Sigmoid colon (tissue), 4 donors: ENCODE measurements around the gene TLE7.

Source experiments
- POLR2A ChIP-seq, 2 donors: fragments of 450-650 bp; IDR thresholded peaks; one replicate each; pipeline ENCODE4 v1.6.1; 2016; ENCODE audit warnings: antibody characterized with exemption in 2 of 2, mild to moderate bottlenecking in 2 of 2, moderate library complexity in 2 of 2
- POLR2AphosphoS5 ChIP-seq, 4 donors: sonication (generic); formaldehyde crosslinking; IDR thresholded peaks; one replicate each; pipeline ENCODE4 v1.6.1; 2017; ENCODE audit warnings: antibody characterized with exemption in 4 of 4
- TF ChIP-seq, protein P1 (sequence below), 4 experiments: fragments of 450-650 bp in 3 of 4; fragments of 200-600 bp in 1 of 4; IDR thresholded peaks; one replicate each; pipeline ENCODE4 v1.5.1; 2016 to 2019; ENCODE audit warnings: antibody characterized with exemption in 4 of 4, mild to moderate bottlenecking in 3 of 4, moderate library complexity in 2 of 4

- TF ChIP-seq, protein P1, sequence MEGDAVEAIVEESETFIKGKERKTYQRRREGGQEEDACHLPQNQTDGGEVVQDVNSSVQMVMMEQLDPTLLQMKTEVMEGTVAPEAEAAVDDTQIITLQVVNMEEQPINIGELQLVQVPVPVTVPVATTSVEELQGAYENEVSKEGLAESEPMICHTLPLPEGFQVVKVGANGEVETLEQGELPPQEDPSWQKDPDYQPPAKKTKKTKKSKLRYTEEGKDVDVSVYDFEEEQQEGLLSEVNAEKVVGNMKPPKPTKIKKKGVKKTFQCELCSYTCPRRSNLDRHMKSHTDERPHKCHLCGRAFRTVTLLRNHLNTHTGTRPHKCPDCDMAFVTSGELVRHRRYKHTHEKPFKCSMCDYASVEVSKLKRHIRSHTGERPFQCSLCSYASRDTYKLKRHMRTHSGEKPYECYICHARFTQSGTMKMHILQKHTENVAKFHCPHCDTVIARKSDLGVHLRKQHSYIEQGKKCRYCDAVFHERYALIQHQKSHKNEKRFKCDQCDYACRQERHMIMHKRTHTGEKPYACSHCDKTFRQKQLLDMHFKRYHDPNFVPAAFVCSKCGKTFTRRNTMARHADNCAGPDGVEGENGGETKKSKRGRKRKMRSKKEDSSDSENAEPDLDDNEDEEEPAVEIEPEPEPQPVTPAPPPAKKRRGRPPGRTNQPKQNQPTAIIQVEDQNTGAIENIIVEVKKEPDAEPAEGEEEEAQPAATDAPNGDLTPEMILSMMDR (IDR thresholded peaks at IDR 0.05) = no peak
- TF ChIP-seq POLR2A (IDR thresholded peaks at IDR 0.05) (no peak), POLR2AphosphoS5 (IDR thresholded peaks at IDR 0.05) (no peak)
Observed at GRCh38 chr16:71407731-71408130, 34.1 kb downstream of the TLE7 start.
